NCI-H524 (cell line): ENCODE measurements around the gene FKBP5.
"Not testable (repeated sequence)": the region's sequence is repeated elsewhere in the genome, so short reads cannot be mapped to it uniquely, and the experiment has no call there.

Experiments used
- DNase-seq, 2 experiments: peaks; one replicate each; lab custom pipeline; 2025; lab: John Stamatoyannopoulos, UW

The FKBP5 gene

DNA sequence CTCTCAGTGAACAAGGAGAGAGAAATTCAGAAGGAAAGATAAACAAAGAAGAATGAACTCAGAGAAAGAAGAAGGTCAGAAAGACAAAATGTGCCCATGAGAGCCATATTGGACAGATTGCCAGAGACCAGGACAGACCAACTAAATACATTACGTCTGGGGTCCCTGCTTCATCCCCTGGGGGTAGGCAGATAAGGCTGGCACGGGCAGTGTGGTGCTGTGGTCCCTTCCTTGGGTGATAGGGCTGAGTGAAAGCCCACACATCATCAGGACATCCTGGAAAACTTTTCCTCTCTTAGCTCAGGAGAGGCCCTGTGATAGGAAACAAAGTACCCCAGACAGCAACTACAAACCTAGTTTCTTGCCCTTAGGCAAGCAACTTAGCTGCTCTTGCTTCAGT lies 34.9 kb upstream of the FKBP5 start:
- DNase-seq: no peak

DNA sequence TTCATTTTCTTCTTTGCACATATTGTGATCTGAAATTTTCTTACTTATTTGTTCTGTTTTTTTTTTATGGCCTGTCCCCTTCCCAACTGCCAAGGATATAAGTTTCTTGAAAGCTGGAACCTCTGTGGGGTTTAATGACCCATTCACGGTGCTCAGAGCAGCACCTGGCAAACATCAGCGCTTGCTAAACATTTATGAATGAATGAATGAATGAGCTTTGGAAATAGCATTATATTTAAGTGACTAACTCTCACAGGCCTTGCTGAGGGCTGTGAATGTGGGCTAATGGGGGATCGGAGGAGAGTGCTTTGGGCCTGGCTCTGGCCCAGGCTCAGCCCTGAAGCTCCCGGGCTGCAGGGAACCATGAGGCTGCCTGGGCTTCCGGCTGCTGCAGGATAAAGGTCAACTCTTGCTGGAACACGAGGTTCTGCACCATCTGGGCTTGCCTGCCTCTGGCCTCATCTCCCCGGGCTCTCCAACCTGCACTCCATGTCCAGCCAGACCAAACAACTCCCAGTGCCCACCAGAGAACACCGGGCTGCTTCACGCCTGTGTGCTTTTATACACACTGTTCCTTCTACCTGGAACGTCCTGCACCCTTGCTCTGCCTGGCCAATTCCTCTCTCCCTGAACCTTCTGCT lies 33.5 kb upstream of the FKBP5 start:
- DNase-seq: no peak

DNA sequence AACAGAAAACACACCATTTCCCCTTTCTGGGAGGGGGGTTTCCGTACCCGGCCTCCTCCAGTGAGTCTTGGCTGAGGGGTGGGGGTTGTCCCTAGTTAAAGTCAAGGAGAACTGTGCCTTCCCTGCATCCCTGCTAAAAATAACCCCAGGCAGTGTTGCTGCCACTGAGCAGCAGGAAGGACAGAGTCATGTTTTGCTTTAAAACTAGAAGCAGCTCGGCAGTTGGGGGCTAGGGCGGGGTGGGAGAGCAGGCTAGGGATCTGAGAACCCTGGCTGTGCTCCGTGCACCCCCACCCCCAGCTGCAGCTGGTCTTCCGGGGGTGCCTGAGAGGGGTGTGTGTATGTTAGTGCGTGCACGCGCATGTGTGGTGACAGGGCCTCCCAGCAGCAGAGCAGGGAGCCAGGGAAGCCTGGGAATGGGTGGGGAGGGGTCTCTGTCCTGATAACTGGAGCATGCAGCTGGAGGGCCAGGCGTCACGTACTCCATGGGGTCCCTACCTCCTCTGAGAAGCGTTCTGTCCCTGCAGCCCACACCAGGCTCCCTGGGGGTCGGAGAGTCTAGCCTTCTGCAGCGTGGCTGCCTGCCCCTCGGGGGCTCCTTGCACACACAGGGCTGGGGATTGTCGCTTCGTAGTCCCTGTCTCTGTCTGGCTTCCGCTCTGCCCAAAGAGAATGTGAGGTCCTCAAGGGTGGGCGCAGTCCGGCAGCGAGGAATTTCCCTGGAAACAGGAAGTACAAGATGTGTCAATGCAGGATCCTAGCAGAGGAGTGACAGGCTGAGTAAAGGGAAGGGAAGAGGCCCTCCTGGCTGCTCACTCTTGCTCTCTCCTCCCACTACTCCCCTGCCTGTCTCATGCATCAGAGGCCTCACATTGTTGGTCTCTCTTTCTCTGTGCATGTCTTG lies 31.4 kb upstream of the FKBP5 start:
- no peak for DNase-seq

DNA sequence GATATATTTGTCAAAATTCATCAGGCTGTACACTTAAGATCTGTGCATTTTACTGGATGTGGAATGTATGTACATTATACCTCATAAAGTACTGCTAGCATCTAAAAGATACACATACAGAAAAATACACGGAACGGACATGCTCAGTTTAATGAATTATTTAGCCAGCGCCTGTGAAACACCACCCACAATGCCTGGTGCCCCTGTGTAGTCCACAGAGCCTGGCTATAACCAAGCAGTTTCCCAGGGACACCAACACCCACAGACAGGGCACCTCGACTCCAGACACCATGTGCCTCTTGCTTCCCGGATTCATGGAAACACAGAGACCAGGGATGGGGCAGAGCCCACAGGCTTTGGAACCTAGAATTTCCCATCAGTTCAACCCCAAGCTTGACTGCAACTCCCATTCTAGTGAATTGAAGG lies 30.7 kb upstream of the FKBP5 start:
- DNase-seq: no peak

DNA sequence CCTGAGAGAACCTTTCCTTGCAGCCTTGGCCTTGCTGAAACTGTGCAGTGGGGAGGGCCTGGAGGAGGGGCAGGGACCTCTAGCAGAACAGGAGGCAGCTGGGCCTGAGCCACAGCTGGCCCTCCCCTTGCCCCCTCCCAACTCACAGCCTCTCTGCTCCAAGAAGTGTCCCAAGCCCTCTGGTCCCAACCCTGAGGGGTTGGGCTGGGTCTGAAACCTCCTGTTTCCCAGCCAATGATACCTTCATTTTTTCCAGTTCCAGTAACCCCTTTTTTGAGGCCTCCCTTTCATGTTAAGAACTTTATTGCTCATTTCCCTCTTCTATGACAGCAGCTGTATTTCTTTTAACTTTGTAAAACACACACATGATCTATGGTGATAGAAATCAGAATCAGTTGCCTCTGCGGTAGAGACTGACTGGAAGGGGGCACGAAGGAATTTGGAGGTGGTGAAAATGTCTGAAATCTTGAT lies 30.2 kb upstream of the FKBP5 start:
- no peak for DNase-seq

DNA sequence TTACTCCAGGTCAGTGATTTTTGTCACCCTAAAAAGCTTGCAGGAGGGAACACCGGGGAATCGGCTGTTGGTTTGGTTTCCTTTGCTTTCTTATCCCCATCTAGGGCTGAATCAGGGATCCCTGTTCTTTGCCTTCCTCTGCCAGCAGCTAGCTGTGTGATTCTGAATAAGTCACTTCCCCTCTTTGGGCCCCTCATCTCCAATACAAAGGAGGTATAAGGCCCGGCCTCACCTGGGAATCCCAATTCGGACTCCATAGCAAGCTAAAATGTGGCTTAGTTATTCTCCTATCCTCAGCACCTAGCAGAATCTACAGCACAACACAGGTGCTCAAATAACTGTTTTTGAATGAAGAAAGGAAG lies 29.6 kb upstream of the FKBP5 start:
- DNase-seq: no peak

DNA sequence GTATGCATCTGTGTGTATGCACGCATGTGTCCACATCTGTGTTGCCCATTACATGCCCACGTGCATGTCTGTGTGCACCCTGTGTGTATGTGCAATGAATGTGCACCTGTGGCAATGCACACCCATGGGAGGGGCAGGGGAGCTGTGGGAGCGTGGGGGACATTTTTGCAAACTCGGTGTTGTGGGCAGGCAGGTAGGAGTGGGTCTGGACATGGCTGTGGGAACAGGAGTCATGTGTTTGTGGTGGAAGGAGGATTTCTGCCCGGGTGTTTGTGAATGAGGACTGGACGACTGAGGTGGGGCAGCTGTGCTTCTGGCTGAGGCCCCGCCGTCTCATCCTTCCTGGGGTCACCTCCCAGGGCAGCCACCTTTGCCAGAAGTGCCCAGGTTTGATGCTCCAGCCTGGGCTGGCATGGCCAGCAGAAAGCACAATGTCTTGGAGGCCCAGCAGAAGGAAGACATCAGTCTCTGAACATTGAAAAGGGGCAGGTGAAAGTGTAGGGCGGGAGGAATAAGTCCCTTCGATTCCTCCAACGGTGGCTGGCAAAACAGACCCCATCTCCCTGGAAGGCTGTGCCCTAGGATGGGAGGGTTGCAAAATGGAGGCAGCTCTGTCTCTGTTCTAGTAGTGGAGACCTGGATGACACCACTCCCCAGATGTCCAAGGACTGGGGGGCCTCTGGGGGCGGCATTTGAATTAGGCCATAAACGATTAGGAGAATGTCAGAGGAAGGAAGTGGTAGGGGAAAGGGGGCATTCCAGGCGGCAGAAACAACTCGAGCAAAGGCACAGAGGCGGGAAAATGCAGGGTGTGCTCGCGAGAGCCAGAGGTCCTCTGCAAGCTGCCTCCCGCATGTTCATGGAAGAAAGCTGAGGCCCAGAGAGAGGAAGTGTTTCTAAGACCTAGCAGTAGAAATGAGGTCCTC lies 29.0 kb upstream of the FKBP5 start:
- DNase-seq: no peak

DNA sequence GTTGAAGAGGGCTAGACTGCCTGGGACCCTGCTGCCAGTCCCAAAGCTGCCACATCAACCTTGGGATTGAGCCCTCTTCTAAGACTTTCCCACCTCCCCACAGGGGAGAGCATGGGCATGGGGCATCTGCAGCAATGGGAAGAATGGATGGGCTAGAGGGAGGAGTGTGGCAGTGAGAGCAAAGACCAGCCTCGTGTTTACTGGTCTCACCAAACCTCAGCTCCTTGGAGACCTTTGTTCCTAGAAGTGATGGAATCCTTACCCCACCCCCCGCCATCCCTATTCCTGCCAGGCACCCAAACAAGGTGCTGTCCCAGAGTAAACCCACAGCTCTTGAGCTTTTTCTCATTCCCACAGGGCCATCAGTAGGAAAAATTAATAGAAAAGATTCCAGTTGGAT lies 28.1 kb upstream of the FKBP5 start:
- DNase-seq: no peak

DNA sequence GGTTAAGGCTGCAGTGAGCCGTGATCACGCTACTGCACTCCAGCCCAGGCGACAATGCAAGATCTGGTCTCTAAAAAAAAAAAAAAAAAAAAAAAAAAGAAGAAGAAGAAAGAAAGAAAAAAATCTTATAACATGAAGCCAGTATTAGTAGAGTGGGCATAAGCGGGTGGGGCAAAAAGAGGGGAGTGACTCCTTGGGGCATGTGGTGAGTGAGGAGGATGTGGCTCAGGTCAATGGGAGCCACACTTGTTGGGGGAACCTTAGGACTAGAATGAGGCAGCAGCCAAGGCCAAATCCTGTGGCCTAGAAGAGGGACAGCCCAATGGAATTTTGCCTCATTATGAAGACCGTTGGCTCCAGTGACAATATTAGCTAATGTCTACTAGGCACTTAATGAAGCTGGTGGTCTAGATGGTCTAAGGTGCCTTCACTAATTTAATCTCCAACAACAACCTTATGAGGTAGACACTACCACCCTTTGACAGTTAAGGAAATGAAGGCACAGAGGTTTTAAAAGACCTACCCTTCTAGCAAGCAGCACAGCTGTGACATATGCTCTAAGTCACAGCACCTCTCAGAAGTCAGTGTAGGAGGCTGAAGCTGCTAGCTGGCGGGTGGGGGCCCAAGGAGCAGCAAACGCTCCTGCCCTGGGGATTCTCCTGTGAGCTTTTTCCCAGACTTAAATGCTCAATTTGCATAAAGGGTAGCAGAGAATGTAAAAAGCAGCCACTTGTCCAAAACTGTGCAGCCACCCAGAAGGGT lies 24.5 kb upstream of the FKBP5 start:
- peak in 1 of 2 experiments; percentile 21 for DNase-seq

DNA sequence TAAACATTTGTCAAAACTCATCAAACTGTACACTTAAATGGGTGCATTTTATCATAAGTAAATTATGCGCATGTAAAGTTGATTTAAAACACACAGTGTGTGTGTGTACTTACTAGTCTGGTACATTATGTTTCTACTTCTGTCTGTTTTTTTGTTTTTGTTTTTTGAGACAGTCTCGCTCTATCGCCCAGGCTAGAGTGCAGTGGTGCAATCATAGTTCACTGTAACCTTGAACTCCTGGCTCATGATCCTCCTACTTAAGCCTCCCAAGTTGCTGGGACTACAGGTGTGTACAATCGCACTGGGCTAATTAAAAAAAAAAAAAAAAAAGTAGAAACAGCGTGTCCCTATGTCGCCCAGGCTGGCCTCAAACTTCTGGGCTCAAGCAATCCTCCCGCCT lies 23.0 kb upstream of the FKBP5 start:
- no peak for DNase-seq

DNA sequence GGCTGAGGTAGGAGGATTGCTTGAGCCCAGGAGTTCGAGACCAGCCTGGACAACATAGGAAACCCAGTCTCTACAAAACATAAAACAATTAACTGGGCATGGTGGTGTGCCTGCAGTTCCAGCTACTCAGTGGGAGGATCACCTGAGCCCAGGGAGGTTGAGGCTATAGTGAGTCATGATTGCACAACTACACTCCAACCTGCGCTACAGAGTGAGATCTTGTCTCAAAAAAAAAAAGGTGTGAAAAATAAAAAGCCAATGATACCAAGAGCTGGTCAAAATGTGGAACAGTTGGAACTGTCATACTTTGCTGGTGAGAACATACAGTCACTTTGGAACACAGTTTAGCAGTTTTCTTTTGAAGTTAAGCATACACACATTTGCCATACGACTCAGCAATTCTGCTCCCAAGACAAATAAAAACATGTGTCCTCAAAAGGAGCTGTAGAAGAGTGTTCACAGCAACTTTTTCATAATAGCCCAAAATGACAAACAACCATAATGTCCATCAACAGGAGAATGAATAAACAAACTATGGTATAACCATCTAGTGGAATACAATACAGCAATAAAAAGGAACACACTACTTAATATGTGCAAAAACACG lies 21.6 kb upstream of the FKBP5 start:
- DNase-seq: no peak

DNA sequence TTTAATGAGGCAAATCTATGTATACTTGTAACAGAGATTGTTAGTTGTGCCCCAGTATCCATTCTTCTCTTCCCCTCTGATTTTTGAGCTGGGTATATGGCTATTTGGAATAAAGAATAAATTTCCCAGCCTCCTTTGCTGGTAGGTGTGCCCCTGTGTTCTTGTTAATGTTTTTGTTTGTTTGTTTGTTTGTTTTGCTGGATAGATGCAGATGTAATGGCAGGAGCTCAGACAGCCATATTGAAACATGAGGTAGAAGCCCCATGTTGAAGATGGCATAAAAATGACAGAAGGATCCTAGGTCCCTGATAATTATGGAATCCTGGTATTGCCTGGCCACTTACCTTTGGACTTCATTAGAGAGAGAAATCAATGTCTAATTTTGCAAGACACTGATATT lies 19.9 kb upstream of the FKBP5 start:
- no peak for DNase-seq

DNA sequence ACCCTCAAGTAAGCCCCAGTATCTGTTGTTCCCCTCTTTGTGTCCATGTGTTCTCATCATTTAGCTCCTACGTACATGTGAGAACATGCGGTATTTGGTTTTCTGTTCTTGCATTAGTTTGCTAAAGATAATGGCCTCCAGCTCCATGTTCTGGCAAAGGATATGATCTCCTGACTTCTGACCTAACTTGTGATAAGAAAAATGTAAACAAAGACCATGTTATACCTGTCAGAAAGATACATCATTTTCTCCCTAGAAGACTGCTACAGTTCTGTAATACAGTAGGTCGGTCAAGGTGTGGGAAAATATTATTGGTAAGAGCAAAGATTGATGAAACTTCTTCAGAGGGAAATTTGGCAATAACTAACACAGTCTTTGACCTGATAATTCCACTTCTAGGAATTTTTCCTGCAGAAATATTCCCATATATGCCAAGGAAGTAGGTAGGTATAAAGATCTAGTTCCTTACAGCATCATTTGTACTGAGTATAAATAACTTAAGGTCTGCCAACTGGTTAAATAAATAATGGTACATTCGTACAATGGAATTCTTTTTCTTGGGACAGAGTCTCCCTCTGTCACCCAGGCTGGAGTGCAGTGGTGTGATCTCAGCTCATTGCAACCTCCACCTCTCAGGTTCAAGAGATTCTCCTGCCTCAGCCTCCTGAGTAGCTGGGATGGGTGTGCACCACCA lies 19.1 kb upstream of the FKBP5 start:
- DNase-seq: no peak

DNA sequence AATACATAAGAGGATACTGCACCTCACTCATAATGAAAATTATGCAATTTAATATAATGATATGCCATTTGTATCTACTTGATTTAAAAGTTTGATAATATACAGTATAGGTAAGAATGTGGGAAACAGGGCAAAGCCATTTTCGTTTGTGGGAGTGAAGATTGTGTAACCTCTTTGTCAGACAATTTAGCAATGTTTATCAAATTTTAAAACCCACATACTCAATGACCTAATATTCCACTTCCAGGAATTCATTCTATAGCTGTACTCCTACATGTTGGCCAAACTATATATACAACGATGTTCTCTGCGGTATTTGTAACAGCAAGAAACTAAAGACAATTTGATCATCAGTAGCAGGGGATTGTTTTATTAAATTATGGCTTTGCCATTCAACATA lies 17.8 kb upstream of the FKBP5 start:
- no peak for DNase-seq

DNA sequence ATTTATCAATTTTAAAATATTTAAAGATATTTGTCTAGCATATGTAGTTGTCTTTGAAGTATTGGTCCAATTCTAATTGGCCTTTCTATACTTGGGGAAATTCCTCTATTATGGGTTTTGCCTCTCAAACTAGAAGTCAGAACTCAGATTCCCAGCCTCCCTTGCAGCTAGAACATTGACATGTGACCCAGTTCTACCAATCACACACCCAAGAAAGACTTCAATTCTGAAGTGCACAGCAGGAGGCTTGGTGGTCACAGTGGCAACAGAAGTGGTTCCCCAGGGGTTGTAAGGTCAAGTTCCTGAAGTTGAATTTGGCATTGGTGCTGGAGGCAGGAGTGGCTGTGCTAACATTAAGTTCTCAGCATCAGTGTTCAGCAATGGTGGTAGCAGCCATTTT lies 14.8 kb upstream of the FKBP5 start:
- no peak for DNase-seq

DNA sequence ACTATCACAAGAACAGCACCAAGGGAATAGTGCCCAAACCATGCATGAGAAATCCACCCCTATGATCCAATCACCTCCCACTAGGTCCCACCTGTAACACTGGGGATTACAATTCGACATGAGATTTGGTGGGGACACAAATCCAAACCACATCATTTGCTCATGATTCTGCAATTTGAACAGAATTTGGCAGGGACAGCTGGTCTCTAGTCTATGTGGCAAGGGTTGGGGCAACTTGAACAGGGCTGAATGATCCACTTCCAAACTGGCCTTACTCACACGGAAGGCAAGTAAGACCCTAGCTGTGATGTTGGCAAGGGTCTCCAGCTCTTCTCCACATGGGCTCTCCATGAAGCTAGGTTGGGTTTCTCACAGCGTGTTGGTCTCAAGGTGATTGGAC lies 10.1 kb upstream of the FKBP5 start:
- no peak for DNase-seq

DNA sequence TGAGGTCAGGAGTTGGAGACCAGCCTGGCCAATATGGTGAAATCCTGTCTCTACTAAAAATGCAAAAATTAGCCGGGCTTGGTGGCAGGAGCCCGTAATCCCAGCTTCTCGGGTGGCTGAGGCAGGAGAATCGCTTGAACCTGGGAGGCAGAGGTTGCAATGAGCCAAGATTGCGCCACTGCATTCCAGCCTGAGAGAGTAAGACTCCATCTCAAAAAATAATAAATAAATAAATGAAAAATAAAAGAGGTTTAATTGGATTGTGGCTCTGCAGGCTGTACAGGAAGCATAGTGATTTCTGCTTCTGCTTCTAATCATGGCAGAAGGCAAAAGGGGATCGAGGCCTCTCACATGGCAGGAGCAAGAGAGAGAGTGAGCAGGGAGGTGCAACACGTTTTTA lies 9.7 kb upstream of the FKBP5 start:
- not testable (repeated sequence) for DNase-seq

DNA sequence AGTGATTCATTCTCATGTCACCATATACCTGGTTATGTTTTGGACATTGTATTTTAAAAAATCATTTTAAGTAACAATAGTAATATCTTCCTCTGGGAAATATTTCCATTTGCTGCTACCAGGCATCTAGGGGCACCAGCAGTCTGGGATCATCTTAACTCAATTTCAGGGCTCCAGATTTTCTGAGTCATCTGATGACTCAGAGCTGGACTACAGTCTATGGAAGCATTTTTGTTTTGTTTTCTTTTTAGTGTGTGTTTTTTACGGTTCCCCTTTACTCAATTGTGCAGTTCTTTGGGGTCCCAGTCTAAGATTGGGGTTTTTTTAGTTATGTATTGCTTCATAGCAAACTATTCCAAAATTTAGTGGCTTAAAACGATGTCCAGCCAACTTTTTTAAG lies 5.7 kb upstream of the FKBP5 start:
- DNase-seq: no peak

DNA sequence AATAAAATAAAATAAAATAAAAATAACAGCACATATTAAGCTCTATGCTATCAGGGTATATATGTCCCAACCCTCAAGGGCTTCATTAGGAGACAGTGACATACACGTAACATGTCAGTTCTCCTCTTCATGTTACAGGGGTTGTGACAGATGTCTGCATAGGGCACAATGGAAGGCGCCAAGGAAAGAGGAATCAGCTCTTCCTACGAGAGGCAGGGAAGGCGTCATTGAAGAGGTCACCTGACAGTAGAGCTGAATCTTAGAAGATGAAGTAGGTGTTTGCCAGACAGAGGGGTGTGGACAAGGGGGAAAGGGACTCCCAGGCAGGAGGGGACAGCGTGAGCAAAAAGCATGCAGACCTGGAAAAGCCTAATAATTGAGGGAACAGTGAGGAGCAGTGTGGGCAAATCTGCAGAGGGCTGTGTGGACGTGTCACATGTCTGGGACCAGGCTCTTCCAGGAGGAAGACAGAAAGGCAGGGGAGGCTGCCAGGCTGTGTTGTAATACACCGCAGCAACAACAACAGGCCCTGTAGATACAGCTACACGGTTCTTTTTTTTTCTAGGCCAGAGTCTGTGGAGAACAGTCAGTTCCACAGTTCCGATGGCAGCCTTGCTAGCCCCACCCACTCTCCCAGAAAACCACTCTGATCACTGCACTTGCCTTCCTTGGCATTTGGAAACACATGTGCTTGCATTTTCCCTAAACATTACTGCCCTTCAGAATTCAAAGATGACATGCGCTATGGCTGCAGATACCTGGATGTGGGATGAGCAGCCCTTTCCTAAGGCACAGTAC lies 2.5 kb upstream of the FKBP5 start:
- DNase-seq: peak in 1 of 2 experiments; percentile 28

DNA sequence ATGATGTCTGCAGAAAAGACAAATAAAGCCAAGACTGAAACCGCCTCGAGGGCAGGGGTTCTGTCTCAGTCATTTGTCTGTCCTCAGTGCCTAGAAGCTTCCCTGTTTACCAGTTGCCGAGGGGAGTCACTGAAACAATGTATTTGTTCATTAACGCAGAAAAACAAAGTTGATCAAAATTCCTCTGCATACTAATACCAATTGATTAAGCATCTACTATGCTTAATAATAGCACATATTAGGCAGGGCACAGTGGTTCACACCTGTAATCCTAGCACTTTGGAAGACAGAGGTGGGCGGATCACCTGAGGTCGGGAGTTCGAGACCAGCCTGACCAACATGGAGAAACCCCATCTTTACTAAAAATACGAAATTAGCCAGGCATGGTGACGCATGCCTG lies 1.8 kb upstream of the FKBP5 start:
- DNase-seq: no peak
